ENCODE data around the gene ZNF722. TPM values are rescaled to one million over a fixed set of nuclear protein-coding genes. Genes with fewer than 3 reads are reported as not detected.

Gene ZNF722
- total RNA-seq, 4 donors from 2014 or later, result not detected

GRCh38 chr7:64037095-64037494 is 38.4 kb downstream of the ZNF722 start:
- Histone ChIP-seq H3K27ac (replicated peaks in 1 of 4) (no peak overlapping the region), H3K9me3 (peaks cover 0 to 55% (median 51%) of the 10 kb centered on the region in 4 donors), H3K27me3 (peaks cover 0 to 17% (median 3%) of the 10 kb centered on the region in 4 donors), H3K4me3 (peak overlapping the region in 1 of 4 donors; percentile 16), H3K36me3 (no peaks in the 10 kb centered on the region), H3K4me1 (no peaks in the 10 kb centered on the region)
- 7% methylated on average over 9 of the region's 21 CpGs for WGBS
- TF ChIP-seq EP300 (IDR thresholded peaks at IDR 0.05) (no peak), POLR2AphosphoS5 (IDR thresholded peaks at IDR 0.05) (no peak), CTCF (IDR thresholded peaks at IDR 0.05) (no peak), POLR2A (IDR thresholded peaks at IDR 0.05; ENCODE audit: low read depth) (no peak)
- DNase-seq (ENCODE audit: extremely low spot score), result no peak
- intact Hi-C loops (cut with DNase I), result no loop called here

DNA sequence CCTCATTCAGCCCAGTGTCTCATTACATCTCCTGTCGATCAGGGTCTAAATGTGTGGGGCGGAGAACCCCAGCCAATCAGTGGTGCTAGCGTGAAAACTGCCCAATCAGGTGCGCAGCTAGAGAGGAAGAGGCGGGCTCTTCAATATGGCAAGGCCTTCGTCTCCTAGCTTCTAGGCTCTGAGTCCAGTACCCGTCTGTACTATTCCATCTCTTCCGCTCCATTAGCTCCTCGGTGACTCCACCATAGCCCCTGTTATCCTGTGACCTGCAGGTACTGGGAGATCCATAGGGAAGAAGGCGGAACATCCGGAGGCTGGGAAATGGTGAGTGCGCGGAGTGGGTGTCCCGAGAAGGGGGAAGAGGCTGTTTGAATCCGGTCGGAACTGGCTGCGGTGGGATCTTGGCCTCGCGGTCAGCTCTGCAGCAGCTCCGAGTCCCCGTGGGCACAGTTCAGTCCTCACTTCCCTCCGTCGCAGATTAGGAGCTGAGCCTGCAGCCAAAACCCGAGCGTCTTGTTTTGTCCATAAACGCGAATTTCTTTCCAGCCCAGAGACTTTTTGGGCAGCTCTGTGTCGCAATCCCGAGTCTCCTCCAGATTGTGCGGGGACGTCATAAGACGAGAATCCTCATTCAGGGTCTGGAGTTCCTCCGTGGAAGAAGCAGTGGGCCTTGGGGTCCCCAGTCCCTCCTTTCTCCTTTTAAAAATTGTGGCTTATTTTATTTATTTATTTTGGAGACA is 46.8 kb downstream of the ZNF722 start, which contains the start of gene ZNF727:
Gene ZNF727 (plus strand): TSS at position 134 of the 740 bp plus-strand sequence. CDS start 188 bp downstream, at position 322.
- Histone ChIP-seq H3K9me3 (no peaks in the 10 kb centered on the region), H3K27me3 (no peaks in the 10 kb centered on the region), H3K36me3 (no peaks in the 10 kb centered on the region), H3K4me3 (peak within 1 kb of the TSS; percentile 58 to 70 (median 63)), H3K4me1 (peaks cover 0 to 27% (median 3%) of the 10 kb centered on the region in 4 donors), H3K27ac (replicated peaks in 1 of 4) (peak within 1 kb of the TSS; percentile 68 to 83 (median 82))
- 4% methylated on average over 25 of the region's 33 CpGs for WGBS
- DNase-seq (ENCODE audit: extremely low spot score), result no peak
- intact Hi-C loops (cut with DNase I), result no loop called here
- peak in 1 of 2 donors; percentile 60 for TF ChIP-seq POLR2AphosphoS5 (IDR thresholded peaks at IDR 0.05)
- no peak for TF ChIP-seq POLR2A (IDR thresholded peaks at IDR 0.05; ENCODE audit: low read depth)

- WGBS, result 9% methylated on average over 12 of the region's 12 CpGs
- peak overlapping the region; percentile 68 to 83 (median 82) for H3K27ac ChIP-seq (replicated peaks in 1 of 4)
- H3K36me3 ChIP-seq, result no peaks in the 10 kb centered on the region
- TF ChIP-seq POLR2A (IDR thresholded peaks at IDR 0.05; ENCODE audit: low read depth) (no peak), POLR2AphosphoS5 (IDR thresholded peaks at IDR 0.05) (no peak), EP300 (IDR thresholded peaks at IDR 0.05) (no peak), CTCF (IDR thresholded peaks at IDR 0.05) (no peak)
- H3K27me3 ChIP-seq, result no peaks in the 10 kb centered on the region
- peak overlapping the region; percentile 58 to 70 (median 63) for H3K4me3 ChIP-seq
- intact Hi-C loops (cut with DNase I), result no loop called here
- DNase-seq (ENCODE audit: extremely low spot score), result no peak
- peaks cover 0 to 27% (median 3%) of the 10 kb centered on the region in 4 donors for H3K4me1 ChIP-seq
- H3K9me3 ChIP-seq, result no peaks in the 10 kb centered on the region
These were observed 47.4 kb downstream of the ZNF722 start for GRCh38 chr7:64046041-64046389.

Small RNAs within 50 kb of the gene (small RNA-seq; reads per million reads assigned to genes)
- 0 reads per million in 3 donors for gene AC092634.1
- 0 reads per million in 3 donors for gene AC092634.7
- 0 reads per million in 3 donors for gene VN1R36P

Other genes starting within 250 kb of the ZNF722 start
- 1 to 10 TPM in 3 of 4 donors, under 1 TPM in 1; 0.65 to 5.8 (median 3.4) TPM for gene ZNF727, start 46.6 kb downstream of the ZNF722 start, total RNA-seq
- gene ZNF735, start 208.4 kb downstream of the ZNF722 start, total RNA-seq, result not detected
- gene ZNF679, start 229.6 kb downstream of the ZNF722 start, total RNA-seq, result not detected

All from esophagus muscularis mucosa (tissue), 4 donors.